HG02885 (cell line): ENCODE results near the gene SMTNL2.
"Not testable (repeated sequence)": the region's sequence is repeated elsewhere in the genome, so short reads cannot be mapped to it uniquely, and the experiment has no call there.

ENCODE experiments used
- ATAC-seq: cut with Tn5 transposase; IDR thresholded peaks from one replicate; pipeline ENCODE4 v1.9.1; 2021; ENCODE audit warnings: mild to moderate bottlenecking; ENCODE audit not compliant: unreplicated experiment, poor library complexity

The SMTNL2 gene

DNA sequence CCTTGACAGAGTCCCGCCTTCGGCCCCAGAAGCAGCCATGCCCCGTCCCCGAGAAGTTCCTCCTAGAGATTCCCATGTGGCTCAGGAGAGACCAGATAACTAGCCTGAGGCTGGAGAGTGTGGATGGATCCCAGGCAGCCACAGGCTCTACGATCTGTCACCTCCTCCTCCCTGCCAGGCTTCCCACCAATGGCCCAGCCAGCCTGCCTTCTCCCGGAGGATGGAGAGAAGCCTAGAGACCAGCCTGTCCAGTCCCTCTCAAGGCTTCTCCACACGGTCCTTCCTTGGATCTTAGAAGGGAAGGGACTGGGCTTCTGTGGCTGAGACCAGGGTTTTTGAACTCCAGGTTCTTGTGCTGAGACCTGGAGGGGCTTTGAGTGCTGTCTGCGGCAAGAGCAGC, 1.6 kb upstream of the SMTNL2 start:
- ATAC-seq, result no peak

DNA sequence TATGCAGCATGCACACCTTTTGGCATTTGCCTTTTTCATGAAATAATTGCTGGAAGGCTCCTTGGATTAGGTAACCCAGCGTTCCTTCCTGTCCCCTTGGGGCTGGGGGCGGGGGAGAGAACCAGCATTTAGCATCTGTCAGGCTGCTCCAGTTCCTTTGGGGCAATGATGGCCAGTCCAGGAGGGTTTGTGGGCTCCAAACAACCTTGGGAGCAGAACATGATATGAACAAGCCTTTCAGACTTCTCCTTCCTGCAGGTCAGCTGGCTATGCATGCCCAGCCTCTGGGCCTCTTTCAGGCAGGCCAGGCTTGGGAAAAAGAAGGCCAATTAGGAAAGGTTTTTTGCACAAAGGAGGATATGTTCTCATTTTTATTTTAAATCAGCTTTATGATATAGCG, 1.1 kb upstream of the SMTNL2 start:
- ATAC-seq, result no peak

DNA sequence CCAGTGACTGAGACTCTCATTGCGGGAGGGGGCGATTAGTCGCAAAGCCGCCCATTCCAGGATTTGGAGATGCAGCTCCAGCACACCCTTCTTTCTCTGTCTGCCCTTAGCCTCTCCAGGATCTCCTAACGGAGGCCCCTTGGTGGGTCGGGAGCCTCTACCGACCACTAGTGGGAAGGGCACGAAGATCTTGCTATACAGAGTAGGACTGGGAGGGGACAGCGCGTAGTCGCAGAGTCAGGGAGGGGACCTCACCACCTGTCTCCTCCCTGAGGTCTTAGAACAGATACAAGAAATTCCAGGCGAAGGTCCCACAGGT, 588 bp upstream of the SMTNL2 start:
- ATAC-seq, result no peak

DNA sequence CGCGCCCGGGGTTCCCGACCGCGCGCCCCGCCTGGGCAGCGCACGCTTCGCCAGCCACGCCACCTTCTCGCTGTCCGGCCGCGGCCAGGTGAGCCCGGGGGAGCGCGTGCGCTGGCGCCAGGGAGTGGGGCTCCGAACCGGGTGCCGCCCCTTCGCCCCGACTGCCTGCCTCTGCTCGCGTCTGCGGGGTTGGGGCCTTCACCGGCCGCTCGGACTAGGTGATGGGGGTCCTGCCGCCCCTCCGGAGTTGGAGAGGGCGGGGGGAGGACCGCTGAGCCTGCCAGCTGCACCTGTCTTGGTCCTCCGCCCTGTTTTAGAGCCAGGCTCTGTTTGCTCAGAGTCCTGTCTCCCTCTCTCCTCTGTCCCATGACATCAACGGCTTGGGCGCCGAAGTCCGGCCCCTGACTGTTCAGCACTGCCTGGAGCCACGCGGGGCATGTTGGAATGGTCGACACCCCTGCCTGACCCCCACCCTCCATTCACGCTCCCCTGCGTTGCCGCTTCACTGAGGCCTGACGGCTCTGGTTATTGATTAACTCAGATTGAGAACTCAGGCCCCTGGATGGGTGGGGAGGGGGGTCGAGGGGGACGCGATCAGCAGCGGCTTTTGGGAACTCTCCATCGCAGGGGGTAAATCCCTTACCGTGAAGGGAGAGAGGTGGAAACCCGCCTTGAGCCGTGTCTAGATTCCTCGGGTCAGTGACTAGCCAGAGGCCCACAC, 748 bp downstream of the SMTNL2 start:
- no peak for ATAC-seq

DNA sequence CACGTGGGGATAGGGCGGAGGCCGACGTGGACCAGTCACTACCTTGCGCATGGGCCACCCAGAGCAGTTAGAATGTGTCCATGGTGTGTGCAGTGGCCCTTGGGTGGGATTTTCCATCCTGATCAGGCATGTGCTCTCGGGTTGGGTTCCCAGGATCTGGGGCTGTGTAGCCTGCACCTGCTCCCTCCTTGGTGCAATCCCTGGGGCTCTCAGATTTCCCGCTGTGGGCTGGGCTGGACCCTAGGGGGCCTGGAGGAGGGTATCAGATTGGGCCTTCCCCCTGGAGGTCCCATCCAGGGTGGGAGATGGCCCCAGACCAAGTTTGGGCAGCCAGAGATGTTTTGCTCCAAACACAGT, 1.3 kb downstream of the SMTNL2 start:
- ATAC-seq, result no peak

DNA sequence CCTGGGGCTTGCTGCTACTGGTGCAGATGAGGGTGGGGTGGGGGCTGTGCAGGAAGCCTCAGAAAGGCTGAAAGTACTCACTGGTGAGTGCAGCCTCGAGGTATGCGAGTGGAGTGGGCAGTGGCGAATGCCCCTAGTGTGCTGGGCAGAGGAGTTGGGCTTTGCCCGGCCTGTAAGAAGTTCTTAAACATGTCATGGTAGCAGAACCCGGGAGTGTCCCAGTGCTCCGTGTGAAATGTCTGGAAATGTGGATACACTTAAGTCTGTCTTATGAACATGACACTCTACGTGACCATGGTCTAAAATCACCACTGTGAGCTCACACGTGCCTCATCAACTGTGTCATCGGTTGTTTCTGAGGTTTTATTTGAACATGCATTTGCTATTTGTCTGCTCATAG, 1.7 kb downstream of the SMTNL2 start:
- no peak for ATAC-seq

DNA sequence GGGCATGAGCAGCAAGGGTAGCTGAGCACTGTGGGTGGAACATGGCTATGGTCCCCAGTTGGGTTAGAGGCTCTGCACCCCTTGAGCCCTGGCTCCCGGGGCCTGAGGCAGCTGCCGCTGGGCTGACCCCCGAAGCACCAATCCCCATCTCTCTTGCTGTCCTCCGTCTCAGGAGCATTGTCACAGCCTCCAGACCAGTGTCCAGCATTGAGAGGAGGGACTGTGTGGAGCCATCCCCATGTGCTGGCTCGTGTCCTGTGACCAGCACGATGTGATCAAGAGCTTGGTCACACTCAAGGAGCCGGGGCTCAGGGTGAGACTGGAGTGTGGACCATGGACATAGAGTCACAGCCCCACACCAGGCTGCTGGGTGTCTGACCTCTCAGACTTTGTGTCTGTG, 2.9 kb downstream of the SMTNL2 start:
- ATAC-seq, result no peak

DNA sequence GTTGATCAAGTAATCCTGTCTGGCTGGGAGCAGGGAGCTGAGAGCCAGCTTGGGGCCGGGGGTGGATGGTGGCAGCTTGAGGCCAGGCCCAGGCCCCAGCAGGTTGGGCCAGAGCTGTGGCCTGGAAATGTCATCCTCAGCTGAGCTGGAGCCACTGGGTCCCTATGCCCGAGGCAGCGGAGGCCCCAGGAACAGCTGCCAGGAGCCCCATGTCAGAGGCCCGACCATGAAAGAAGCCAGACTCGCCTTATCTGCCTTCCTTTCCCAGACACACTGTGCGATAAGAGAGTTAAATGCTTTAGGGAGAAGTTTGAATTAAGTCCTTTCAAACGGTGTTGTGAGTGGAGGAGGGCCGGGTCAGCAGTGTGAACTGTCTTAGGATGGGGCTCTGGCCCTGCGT, 3.5 kb downstream of the SMTNL2 start:
- no peak for ATAC-seq

DNA sequence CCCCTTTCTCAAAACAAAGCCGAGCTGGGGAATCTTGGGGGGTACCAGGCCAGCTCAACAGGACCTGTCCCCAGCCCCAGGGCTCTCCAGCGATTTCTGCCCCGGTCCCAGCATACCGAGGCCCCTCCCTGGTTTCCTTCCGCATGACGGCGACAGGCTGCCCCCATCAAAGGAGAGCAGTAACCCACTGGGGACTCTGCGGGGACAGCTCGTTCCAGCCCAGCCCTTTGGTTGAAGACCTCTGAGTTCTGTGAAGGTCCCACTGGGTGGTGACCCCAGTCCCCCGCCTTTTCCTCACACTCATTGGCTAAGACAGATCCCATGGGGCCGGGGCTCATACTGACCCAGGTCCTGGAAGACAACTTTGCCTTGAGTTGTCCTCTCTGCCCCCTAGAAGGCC, 4.1 kb downstream of the SMTNL2 start:
- ATAC-seq, result no peak

DNA sequence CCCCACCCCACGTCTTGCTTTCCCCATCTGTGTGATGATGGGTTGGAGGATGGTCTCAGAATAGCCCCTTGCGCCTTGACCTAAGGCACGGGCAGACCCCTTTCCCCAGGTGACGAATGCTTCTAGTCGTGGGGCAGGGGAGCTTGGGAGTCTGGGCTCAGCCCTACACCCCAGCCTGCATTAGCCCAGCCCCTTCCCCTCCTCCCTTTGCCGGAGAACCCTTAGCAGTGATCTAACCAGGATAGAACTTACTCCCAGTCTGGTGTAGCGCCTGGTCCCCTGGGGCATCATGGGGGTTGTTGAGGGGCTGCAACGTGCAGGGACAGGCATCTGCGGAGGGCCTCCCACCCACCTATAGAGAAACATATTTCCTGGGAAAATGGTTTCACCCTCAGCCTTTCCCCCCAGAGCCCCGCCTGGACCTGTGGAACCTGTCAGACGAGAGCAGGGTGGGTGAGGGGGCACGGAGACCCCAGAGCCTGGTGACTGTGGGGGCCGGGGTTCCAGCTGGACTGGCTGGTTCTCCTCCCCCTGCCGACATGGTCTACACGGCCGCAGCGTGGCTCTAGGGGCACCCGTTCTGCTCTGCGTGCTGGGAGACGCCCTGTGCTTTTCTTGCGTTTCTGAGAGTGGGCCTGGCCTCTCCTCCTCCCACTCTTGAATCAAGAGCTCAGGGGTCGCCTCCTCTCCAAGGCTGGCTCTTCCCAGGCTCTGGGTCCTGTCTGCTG, 4.7 kb downstream of the SMTNL2 start:
- no peak for ATAC-seq

DNA sequence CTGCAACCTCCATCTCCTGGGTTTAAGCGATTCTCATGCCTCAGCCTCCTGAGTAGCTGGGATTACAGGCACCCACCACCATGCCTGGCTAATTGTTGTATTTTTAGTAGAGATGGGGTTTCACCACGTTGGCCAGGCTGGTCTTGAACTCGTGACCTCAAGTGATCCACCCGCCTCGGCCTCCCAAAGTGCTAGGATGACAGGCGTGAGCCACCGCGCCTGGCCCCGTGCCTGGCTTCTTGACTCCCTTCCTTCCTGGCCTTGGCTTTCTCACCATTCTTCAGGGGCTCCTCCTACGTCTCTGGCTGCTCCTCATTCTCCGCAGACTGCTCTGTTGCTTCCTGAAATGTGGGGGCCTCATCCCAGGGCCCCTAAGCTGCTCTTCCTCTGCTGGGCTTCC, 5.7 kb downstream of the SMTNL2 start:
- not testable (repeated sequence) for ATAC-seq

DNA sequence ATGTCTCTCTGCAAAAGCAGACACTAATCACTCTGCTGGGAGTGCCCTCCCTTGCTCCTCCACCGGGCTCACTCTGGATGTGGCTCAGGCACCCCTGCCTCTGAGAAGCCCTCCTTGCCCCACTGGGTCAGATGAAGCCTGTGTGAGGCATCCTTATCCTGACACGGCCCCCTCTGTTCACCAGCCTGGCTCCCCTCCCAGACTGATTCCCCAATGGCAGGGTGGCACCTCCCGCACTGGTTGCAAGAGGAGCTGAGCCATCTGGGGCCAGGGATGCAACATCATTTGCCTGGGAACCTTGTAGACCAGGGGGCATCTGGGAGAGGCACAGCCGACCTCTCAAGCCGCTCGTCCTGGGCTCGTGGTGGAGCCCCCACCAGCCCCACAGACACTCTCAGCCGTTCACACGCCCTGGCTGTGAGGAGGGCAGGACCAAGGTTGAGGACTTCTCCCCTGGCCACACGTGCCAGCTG, 6.7 kb downstream of the SMTNL2 start:
- no peak for ATAC-seq

DNA sequence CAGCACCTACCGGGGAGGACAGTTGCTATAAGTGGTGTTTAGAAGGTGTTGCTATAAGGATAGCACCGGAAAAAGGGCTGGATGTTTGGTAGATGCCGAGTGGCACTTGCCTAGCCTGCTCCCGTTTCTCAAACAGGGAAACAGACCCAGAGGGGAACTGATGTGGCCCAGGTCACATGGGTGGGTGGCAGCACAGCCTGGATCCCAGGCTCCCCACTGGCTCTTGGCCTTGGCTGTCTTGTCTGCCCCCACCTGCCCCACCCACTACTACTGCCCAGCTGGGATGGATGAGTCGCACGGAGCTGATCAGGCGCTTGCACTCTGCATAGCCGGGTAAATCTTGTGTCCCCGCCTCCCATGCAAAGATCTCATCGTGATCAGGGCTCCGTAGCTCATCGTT, 7.2 kb downstream of the SMTNL2 start:
- ATAC-seq, result no peak

DNA sequence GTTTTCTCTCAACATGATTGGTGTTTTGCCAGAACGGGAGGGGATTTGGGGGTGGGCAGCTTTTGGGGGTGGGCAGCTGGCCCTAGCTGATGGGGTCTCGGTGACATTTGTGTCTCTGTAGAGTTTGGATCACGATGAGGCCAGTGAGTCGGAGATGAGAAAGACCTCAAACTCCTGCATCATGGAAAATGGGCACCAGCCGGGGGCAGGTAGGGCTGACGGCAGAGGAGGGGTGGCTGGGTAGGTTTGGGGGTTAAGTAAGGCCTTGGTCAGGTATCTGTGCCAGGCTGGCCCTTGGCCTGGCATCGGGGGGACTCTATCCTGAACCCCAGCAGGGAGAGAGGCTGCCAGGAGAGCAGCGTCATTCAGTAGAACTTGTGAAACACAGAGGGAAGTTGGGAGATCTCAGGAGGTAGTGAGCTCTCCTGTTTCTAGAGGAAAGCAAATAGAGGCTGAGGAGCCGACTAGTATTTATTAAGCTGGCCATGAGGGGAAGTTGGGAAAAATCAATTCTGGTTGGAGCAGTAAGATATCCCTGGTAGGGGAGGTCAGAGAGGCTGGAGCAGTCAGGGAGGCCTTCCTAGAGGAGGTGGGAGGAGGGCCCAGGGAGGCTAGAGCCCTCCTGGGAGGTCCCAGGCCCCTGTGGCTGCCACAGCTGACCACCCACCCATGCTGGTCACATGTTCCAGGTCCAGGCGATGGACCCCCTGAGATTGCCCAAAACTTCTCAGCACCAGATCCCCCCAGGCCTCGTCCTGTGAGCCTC, 8.1 kb downstream of the SMTNL2 start:
- no peak for ATAC-seq

DNA sequence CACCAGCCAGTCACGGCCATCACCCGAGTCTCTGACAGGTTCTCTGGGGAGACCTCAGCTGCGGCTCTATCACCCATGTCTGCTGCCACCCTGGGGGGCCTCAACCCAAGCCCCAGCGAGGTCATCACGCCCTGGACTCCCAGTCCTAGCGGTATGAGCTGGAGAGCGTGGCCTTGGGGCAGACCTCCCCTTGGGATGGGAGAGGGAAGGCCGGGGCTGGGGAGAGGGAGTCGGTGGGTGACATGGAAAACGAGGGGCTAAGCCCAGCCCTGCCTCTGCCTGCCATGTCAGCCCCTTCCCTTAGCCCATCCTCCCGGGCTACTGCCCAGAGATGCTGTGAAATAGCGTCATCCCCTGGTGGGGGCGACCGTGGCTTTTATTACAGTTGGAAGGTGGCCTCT, 8.7 kb downstream of the SMTNL2 start:
- no peak for ATAC-seq

DNA sequence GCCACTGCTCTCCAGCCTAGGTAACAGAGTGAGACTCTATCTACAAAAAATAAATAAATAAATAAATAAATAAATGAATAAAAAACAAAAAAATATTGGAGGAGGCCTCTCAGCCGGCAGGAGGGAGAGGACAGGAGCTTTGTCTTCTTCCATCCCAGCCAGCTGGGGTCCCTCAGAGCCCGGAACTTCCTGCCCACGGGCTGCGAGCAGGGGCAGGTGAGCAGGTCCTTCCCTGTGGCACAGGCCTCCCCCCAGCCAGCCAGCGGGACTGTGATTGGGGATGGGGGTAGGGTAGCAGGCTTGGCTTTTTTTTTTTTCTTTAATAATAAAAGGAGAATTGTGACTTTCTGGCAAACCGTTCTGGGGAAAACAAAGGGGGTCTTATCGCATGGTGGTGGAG, 10.1 kb downstream of the SMTNL2 start:
- ATAC-seq, result no peak

DNA sequence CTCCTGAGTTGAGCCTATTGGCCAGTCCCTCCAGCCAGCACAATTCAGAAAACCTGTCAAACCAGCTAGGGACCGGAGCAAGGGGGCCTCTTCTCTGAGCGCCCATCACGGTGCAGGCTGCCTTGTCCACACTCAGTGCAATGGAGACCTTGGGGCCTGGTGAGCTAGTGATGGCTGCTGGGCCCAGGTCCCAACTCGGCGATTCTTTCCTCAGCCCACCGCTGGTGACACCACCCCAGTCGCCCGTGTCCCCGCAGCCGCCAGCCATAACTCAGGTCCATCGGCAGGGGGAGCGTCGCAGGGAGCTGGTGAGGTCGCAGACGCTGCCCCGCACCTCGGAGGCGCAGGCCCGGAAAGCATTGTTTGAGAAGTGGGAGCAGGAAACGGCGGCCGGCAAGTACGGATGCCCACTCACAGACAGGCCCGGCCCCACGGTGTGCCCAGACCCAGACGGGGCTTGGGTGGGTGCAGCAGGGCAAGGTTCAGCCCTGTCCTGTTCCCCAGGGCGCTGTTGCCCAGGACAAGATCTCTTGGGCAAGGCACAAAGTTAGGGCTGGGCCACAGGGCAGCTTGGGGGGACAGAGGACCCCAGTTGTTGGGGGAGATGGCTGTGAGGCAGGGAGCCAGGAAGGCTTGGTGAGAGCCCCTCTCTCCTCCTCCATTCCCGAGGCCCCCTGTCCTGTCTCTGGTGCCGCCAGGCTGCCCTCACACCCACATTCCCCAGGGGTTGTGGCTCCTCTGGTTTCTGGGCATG, 10.8 kb downstream of the SMTNL2 start:
- ATAC-seq, result no peak

DNA sequence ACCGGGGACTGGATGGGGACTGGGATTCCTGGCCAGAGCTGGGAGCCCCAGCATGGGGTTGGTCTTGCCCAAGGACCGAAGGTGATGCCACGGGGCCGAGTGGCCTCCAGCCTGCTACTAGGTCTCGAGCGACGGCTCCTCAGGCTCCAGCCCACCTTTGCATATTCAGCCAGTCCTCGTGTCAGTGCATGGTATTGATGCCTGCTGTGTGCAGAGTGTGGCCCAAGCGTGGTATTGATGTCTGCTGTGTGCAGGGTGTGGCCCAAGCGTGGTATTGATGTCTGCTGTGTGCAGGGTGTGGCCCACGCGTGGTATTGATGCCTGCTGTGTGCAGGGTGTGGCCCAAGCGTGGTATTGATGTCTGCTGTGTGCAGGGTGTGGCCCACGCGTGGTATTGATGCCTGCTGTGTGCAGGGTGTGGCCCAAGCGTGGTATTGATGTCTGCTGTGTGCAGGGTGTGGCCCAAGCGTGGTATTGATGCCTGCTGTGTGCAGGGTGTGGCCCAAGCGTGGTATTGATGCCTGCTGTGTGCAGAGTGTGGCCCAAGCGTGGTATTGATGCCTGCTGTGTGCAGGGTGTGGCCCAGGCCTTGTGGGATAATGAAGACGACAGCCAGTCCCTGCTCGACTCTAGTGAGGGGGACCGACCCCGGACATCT, 11.5 kb downstream of the SMTNL2 start:
- ATAC-seq, result not testable (repeated sequence)

DNA sequence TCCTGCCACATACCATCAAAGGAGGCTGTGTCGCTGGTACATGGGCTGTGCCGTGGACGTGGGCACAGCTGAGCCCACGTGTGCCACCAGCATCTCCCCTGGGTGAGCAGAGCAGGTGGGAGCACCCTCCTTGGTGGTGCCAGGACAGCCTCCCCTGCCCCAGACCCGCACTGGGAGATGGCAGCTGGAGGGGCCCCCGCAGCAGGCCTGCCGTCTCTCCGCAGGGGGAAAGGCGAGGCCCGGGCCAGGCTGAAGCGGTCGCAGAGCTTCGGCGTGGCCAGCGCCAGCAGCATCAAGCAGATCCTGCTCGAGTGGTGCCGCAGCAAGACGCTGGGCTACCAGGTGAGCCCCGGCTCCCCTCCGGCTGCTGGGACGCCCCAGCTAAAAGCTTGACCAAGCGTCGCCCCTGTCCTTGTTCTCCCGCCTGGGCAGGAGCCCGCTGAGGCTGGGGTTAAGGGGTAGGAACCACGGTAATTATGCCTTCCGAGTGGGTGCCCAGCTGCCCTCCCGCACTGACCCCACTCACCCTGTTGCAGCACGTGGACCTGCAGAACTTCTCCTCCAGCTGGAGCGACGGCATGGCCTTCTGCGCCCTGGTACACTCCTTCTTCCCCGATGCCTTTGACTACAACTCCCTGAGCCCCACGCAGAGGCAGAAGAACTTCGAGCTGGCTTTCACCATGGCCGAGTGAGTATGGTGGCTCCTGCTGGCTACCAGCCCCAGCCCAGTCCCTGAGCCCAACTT, 12.5 kb downstream of the SMTNL2 start:
- ATAC-seq, result no peak

DNA sequence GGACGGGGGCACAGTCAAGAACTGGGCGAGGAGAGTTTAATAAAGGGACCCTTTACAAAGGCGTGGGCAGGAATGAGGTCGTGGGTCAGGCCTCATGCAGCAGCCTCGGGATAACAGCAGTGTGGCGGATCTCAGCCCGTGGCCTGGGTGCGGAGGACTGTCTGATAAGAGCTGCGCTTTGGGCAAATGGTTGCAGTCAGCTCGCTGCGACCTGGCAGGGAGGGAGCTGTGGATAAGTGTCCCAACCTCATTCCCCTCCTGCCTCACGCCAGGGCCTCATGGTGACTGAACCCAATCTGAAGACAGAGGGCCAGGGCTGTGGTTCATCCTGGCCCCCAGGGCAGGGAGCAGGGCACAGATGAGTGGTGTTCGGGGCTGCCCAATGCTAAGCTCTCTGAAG, 13.6 kb downstream of the SMTNL2 start:
- no peak for ATAC-seq
